NCI-H187 (cell line): Measurements from ENCODE around the gene CHST13.
"Not testable (repeated sequence)": the region's sequence is repeated elsewhere in the genome, so short reads cannot be mapped to it uniquely, and the experiment has no call there.

ENCODE experiments used
- DNase-seq, 2 experiments: peaks; one replicate each; lab custom pipeline; 2025; lab: John Stamatoyannopoulos, UW

CHST13 gene

GRCh38 chr3:126525853-126526667 lies 2.1 kb downstream of the CHST13 start:
- DNase-seq = no peak

- DNase-seq = no peak
These were observed 2.7 kb downstream of the CHST13 start for GRCh38 chr3:126526668-126527005.

GRCh38 chr3:126527006-126527405 lies 3.1 kb downstream of the CHST13 start:
- no peak for DNase-seq

- DNase-seq = no peak
These were observed 3.7 kb downstream of the CHST13 start for GRCh38 chr3:126527455-126528211.

GRCh38 chr3:126528419-126528799 lies 4.5 kb downstream of the CHST13 start:
- DNase-seq = no peak

- DNase-seq = no peak
These were observed 5.0 kb downstream of the CHST13 start for GRCh38 chr3:126528800-126529541.

- no peak for DNase-seq
These were observed 5.7 kb downstream of the CHST13 start for GRCh38 chr3:126529585-126530170.

GRCh38 chr3:126530171-126531050 lies 6.5 kb downstream of the CHST13 start:
- no peak for DNase-seq

GRCh38 chr3:126531051-126531330 lies 7.0 kb downstream of the CHST13 start:
- no peak for DNase-seq

- DNase-seq = no peak
These were observed 9.6 kb downstream of the CHST13 start for GRCh38 chr3:126533506-126533905.

GRCh38 chr3:126534716-126535115 lies 10.8 kb downstream of the CHST13 start:
- not testable (repeated sequence) for DNase-seq

GRCh38 chr3:126535636-126536035 lies 11.7 kb downstream of the CHST13 start:
- no peak for DNase-seq

GRCh38 chr3:126536126-126536525 lies 12.2 kb downstream of the CHST13 start:
- no peak for DNase-seq

- DNase-seq = no peak
These were observed 13.3 kb downstream of the CHST13 start for GRCh38 chr3:126537116-126537729.

GRCh38 chr3:126537730-126538281 lies 13.9 kb downstream of the CHST13 start:
- no peak for DNase-seq

GRCh38 chr3:126538316-126538715 lies 14.4 kb downstream of the CHST13 start:
- no peak for DNase-seq

- DNase-seq = no peak
These were observed 15.0 kb downstream of the CHST13 start for GRCh38 chr3:126538966-126539365.

GRCh38 chr3:126539558-126540250 lies 15.7 kb downstream of the CHST13 start:
- DNase-seq = no peak

GRCh38 chr3:126540342-126540849 lies 16.4 kb downstream of the CHST13 start:
- DNase-seq = no peak
